C4-2B (cell line): ENCODE data around the gene BMPR2.
"Not testable (repeated sequence)": the region's sequence is repeated elsewhere in the genome, so short reads cannot be mapped to it uniquely, and the experiment has no call there.

Experiments
- H3K27ac ChIP-seq: fragments of 450-650 bp; 2 replicates; pipeline ENCODE4 v1.5.1; 2017
- CTCF ChIP-seq: fragments of 450-650 bp; conservative IDR thresholded peaks from 2 replicates; pipeline ENCODE4 v1.5.1; 2017; ENCODE audit warnings: mild to moderate bottlenecking
- ZFX ChIP-seq: fragments of 450-650 bp; IDR thresholded peaks from 2 replicates; pipeline ENCODE4 v1.6.1; 2017

Gene BMPR2

DNA sequence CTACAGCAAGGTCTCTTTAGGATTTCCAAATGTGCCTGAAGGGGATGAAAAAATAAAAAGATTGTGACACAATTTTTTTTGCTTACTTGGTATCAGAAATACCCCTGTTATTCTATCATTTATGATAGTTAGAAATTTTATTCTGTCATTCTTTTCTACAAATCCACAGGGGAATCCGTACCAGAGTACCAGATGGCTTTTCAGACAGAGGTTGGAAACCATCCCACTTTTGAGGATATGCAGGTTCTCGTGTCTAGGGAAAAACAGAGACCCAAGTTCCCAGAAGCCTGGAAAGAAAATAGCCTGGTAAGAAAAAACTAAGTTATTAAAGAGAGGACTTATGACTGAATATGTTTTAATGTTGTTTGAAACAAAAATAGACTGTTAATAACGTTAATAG, 166.0 kb downstream of the BMPR2 start:
- no peak overlapping the region for H3K27ac ChIP-seq
- TF ChIP-seq CTCF (no peak), ZFX (no peak)

DNA sequence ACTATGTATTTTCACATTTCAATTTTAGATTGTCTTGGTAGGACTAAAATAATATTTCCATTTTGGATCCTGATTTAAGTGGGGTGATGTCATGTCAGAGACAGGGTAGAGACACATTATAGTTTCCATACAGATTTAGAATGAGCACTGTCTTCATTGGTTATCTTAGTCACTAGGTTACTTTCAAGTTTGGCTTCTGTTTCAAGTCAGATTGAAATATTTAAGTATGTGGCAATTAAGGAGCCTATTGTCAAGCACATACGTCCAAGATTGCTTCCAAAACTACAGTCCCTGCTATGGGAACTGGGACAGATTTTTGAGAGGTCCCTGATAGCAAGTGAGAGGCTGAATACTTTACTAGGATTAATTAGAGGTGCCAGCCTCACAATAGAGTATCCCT, 169.4 kb downstream of the BMPR2 start:
- TF ChIP-seq CTCF = no peak
- TF ChIP-seq ZFX = no peak
- no peak overlapping the region for H3K27ac ChIP-seq

DNA sequence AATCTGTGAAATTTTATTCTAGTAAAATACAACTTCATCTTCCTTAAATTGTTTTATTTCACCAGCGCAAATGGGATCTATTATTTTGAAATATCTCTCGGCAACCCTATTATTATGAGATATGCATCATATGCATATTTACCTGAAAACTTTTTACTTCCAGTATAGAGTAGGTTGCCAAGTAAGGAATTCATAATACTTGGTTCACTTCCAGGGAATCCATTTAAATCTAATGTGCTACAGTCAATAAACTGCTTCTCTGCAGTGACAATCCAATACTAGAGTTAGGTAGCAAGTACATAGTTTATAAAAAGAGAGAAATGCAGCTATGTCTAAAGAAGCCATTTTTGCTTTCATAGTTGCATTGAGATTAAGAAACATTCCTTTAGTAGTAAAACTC, 169.8 kb downstream of the BMPR2 start:
- no peak for TF ChIP-seq ZFX
- TF ChIP-seq CTCF = no peak
- no peak overlapping the region for H3K27ac ChIP-seq

- H3K27ac ChIP-seq = not testable (repeated sequence)
Measured at GRCh38 chr2:202546499-202547141, 170.5 kb downstream of the BMPR2 start.

GRCh38 chr2:202548240-202548639, 172.1 kb downstream of the BMPR2 start:
- H3K27ac ChIP-seq = no peak overlapping the region
- no peak for TF ChIP-seq ZFX
- no peak for TF ChIP-seq CTCF

DNA sequence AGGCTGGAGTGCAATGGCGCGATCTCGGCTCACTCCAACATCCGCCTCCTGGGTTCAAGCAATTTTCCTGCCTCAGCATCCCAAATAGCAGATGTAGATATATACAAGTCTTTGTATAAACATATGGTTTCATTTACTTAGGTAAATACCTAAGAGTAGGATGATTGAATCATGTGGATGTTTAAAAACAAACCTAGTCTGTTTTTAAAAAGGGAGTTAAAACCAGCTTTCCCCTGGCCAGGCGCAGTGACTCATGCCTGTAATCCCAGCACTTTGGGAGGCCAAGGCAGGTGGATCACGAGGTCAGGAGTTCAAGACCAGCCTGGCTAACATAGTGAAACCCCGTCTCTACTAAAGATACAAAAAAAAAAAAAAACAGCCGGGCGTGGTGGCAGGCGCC, 174.9 kb downstream of the BMPR2 start:
- H3K27ac ChIP-seq = not testable (repeated sequence)

- no peak overlapping the region for H3K27ac ChIP-seq
- TF ChIP-seq CTCF (no peak), ZFX (no peak)
Measured at GRCh38 chr2:202555356-202555755, 179.2 kb downstream of the BMPR2 start.

GRCh38 chr2:202560200-202560599, 184.1 kb downstream of the BMPR2 start:
- H3K27ac ChIP-seq = no peak overlapping the region
- no peak for TF ChIP-seq CTCF

DNA sequence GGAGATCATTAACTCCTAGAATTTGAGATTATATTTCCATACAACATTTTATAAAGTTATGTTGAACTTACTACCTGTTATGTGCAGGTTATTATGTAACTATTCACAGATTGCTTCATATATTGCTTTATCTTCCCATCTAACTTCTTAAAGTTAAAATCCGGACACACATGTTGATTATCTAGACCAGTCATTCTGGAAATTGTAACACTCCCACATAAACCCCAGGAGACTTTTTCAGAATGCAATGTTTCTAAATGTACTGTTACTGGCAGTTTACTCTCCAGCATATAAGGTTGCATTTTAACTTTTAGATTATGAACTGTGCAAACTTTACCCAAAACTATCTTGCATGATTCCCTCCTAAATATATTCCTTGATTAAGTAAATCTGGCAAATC, 188.1 kb downstream of the BMPR2 start:
- H3K27ac ChIP-seq = no peak overlapping the region
- TF ChIP-seq ZFX (no peak), CTCF (no peak)
